ENCODE measurements around the gene MSX1. TPM values are rescaled to one million over a fixed set of nuclear protein-coding genes. Genes with fewer than 3 reads are reported as not detected.

Gene MSX1
- total RNA-seq, 1 donor from 2014 or later, result 2.5 TPM

GRCh38 chr4:4842476-4843441 is 16.7 kb upstream of the MSX1 start:
- TF ChIP-seq CTCF (IDR thresholded peaks at IDR 0.05), result no peak
- ATAC-seq (no peak), DNase-seq (peak; percentile 36)
- H3K4me3 ChIP-seq, result no peak overlapping the region
- H3K4me1 ChIP-seq, result no peaks in the 10 kb centered on the region
- no peaks in the 10 kb centered on the region for H3K36me3 ChIP-seq
- intact Hi-C loops (cut with DNase I), result no loop called here
- no peaks in the 10 kb centered on the region for H3K9me3 ChIP-seq
- peaks cover 29% of the 10 kb centered on the region for H3K27me3 ChIP-seq
- no peak overlapping the region for H3K27ac ChIP-seq

GRCh38 chr4:4843635-4844291 is 15.7 kb upstream of the MSX1 start:
- TF ChIP-seq CTCF (IDR thresholded peaks at IDR 0.05), result no peak
- Histone ChIP-seq H3K27ac (no peak overlapping the region), H3K4me3 (no peak overlapping the region), H3K9me3 (no peaks in the 10 kb centered on the region), H3K36me3 (no peaks in the 10 kb centered on the region), H3K4me1 (no peaks in the 10 kb centered on the region), H3K27me3 (peaks cover 39% of the 10 kb centered on the region)
- DNase-seq (peak; percentile 50), ATAC-seq (no peak)
- intact Hi-C loops (cut with DNase I), result no loop called here

GRCh38 chr4:4845027-4845426 is 14.4 kb upstream of the MSX1 start:
- Histone ChIP-seq H3K4me1 (no peaks in the 10 kb centered on the region), H3K27ac (no peak overlapping the region), H3K36me3 (no peaks in the 10 kb centered on the region), H3K27me3 (peaks cover 50% of the 10 kb centered on the region), H3K9me3 (no peaks in the 10 kb centered on the region), H3K4me3 (no peak overlapping the region)
- no peak for ATAC-seq
- peak; percentile 31 for DNase-seq
- no peak for TF ChIP-seq CTCF (IDR thresholded peaks at IDR 0.05)
- intact Hi-C loops (cut with DNase I), result no loop called here

- no peak for TF ChIP-seq CTCF (IDR thresholded peaks at IDR 0.05)
- H3K36me3 ChIP-seq, result no peaks in the 10 kb centered on the region
- no peaks in the 10 kb centered on the region for H3K4me1 ChIP-seq
- DNase-seq, result peak; percentile 16
- H3K27me3 ChIP-seq, result peaks cover 61% of the 10 kb centered on the region
- intact Hi-C loops (cut with DNase I), result no loop called here
- H3K27ac ChIP-seq, result no peak overlapping the region
- H3K4me3 ChIP-seq, result no peak overlapping the region
- no peaks in the 10 kb centered on the region for H3K9me3 ChIP-seq
- ATAC-seq, result no peak
Measured at GRCh38 chr4:4847011-4847410, 12.5 kb upstream of the MSX1 start.

- H3K36me3 ChIP-seq, result no peaks in the 10 kb centered on the region
- DNase-seq, result peak; percentile 48
- peaks cover 73% of the 10 kb centered on the region for H3K27me3 ChIP-seq
- peaks cover 12% of the 10 kb centered on the region for H3K4me1 ChIP-seq
- intact Hi-C loops (cut with DNase I), result no loop called here
- H3K4me3 ChIP-seq, result no peak overlapping the region
- H3K9me3 ChIP-seq, result no peaks in the 10 kb centered on the region
- TF ChIP-seq CTCF (IDR thresholded peaks at IDR 0.05), result no peak
- no peak for ATAC-seq
- no peak overlapping the region for H3K27ac ChIP-seq
Measured at GRCh38 chr4:4848540-4848939, 10.9 kb upstream of the MSX1 start.

Data from upper lobe of right lung (tissue), 1 donor.